Ishikawa (cell line): ENCODE results near the gene CATSPERZ.

Experiments used
- CEBPB ChIP-seq: IDR thresholded peaks from 2 replicates; pipeline ENCODE4 v1.6.1; 2012
- CREB1 ChIP-seq: IDR thresholded peaks from 2 replicates; pipeline ENCODE4 v1.6.1; 2012; ENCODE audit warnings: low read depth
- EGR1 ChIP-seq: IDR thresholded peaks from 2 replicates; pipeline ENCODE4 v1.6.1; 2012
- EP300 ChIP-seq: IDR thresholded peaks from 2 replicates; pipeline ENCODE4 v1.6.1; 2012; ENCODE audit warnings: borderline replicate concordance
- FOXM1 ChIP-seq: IDR thresholded peaks from 2 replicates; pipeline ENCODE4 v1.6.1; 2012; ENCODE audit warnings: low read depth, borderline replicate concordance
- MAX ChIP-seq: IDR thresholded peaks from 2 replicates; pipeline ENCODE4 v1.6.1; 2012
- NFIC ChIP-seq: IDR thresholded peaks from 2 replicates; pipeline ENCODE4 v1.6.1; 2012
- RAD21 ChIP-seq: IDR thresholded peaks from 2 replicates; pipeline ENCODE4 v1.6.1; 2012; ENCODE audit warnings: low read depth
- REST ChIP-seq: IDR thresholded peaks from 2 replicates; pipeline ENCODE4 v1.6.1; 2012; ENCODE audit warnings: low read depth, mild to moderate bottlenecking
- TAF1 ChIP-seq: IDR thresholded peaks from 2 replicates; pipeline ENCODE4 v1.6.1; 2012; ENCODE audit warnings: low read depth, mild to moderate bottlenecking
- TCF12 ChIP-seq: IDR thresholded peaks from 2 replicates; pipeline ENCODE4 v1.6.1; 2012; ENCODE audit warnings: low read depth
- TEAD4 ChIP-seq: IDR thresholded peaks from 2 replicates; pipeline ENCODE4 v1.6.1; 2012
- USF1 ChIP-seq: IDR thresholded peaks from 2 replicates; pipeline ENCODE4 v1.6.1; 2012
- YY1 ChIP-seq: IDR thresholded peaks from 2 replicates; pipeline ENCODE4 v1.6.1; 2012; ENCODE audit warnings: low read depth
- ZBTB7A ChIP-seq: IDR thresholded peaks from 2 replicates; pipeline ENCODE4 v1.6.1; 2012; ENCODE audit warnings: low read depth

The CATSPERZ gene

GRCh38 chr11:64252003-64252872, 47.9 kb upstream of the CATSPERZ start:
- TF ChIP-seq ZBTB7A (peak; percentile 75), MAX (peak; percentile 25; the same call in 1 of the 2 replicates), TAF1 (no peak), RAD21 (no peak), FOXM1 (no peak), CEBPB (no peak)

GRCh38 chr11:64253043-64253442, 47.1 kb upstream of the CATSPERZ start:
- TF ChIP-seq REST (no peak), EP300 (no peak), TAF1 (no peak), MAX (no peak), TCF12 (no peak), CEBPB (no peak), CREB1 (no peak), USF1 (no peak), YY1 (no peak), RAD21 (no peak), FOXM1 (no peak), EGR1 (no peak), ZBTB7A (no peak), TEAD4 (no peak), NFIC (no peak)

- TF ChIP-seq TCF12 (no peak), MAX (no peak), USF1 (no peak), EGR1 (no peak), CEBPB (no peak), TEAD4 (no peak), CREB1 (no peak), ZBTB7A (no peak), YY1 (no peak), FOXM1 (no peak), RAD21 (no peak), NFIC (no peak), EP300 (no peak), TAF1 (no peak), REST (no peak)
Measured at GRCh38 chr11:64253481-64253880, 46.7 kb upstream of the CATSPERZ start.

GRCh38 chr11:64254326-64254725, 45.8 kb upstream of the CATSPERZ start:
- TF ChIP-seq YY1 (no peak), EGR1 (no peak), USF1 (no peak), ZBTB7A (no peak), FOXM1 (no peak), TEAD4 (no peak), NFIC (no peak)
